A549 (cell line): ENCODE measurements around the gene PARD6G. TPM values are rescaled to one million over a fixed set of nuclear protein-coding genes. Genes with fewer than 3 reads are reported as not detected.

Source experiments
- ATAC-seq, 2 experiments: fragments of 200-7000 bp in 1 of 2; fragments of >200 bp in 1 of 2; cut with Nextera tagmentation in 1 of 2; cut with Tn5 transposase in 1 of 2; 3 replicates each; pipeline versions ENCODE4 v1.8.0 to v1.9.1; 2018 to 2020; ENCODE audit warnings: mild to moderate bottlenecking in 1 of 2, moderate library complexity in 1 of 2
- CTCF ChIA-PET: fragments of 300-600 bp; sonication (Branson Sonifier 250); formaldehyde crosslinking; extraction: SDS; loops from one replicate; lab custom pipeline; 2021; ENCODE audit warnings: antibody characterized with exemption, inconsistent platforms; lab: Yijun Ruan, JAX
- POLR2A ChIA-PET: fragments of 350-600 bp; formaldehyde crosslinking; extraction: SDS; loops from one replicate; lab custom pipeline; 2021; ENCODE audit warnings: antibody characterized with exemption, inconsistent platforms; lab: Yijun Ruan, JAX
- DNase-seq, 2 experiments: peaks; one replicate each; pipeline versions ENCODE4 v3.0.0 to v3.0.0-alpha.2; 2011 to 2016; ENCODE audit warnings: low read depth in 1 of 2, low spot score in 1 of 2
- FAIRE-seq: peaks from 2 replicates; lab custom pipeline; 2011; peaks lifted over from hg19 to GRCh38; lab: Jason Lieb, UNC
- H3K27ac ChIP-seq, 2 experiments: fragments of >200 bp; sonication (Bioruptor Twin); formaldehyde crosslinking; 3 replicates each; pipeline ENCODE4 v1.5.1; 2016 to 2017
- H3K4me1 ChIP-seq: fragments of >200 bp; sonication (Bioruptor Twin); formaldehyde crosslinking; 3 replicates; pipeline ENCODE4 v1.6.1; 2016
- H3K4me2 ChIP-seq: fragments of >200 bp; sonication (Bioruptor Twin); formaldehyde crosslinking; 3 replicates; pipeline ENCODE4 v1.6.1; 2016
- H3K4me3 ChIP-seq: fragments of >200 bp; sonication (Bioruptor Twin); formaldehyde crosslinking; 3 replicates; pipeline ENCODE4 v1.5.1; 2016
- H3K9me3 ChIP-seq: fragments of >200 bp; sonication (Bioruptor Twin); formaldehyde crosslinking; 3 replicates; pipeline ENCODE4 v1.6.1; 2016
- CEBPB ChIP-seq, 2 experiments: fragments of >200 bp in 1 of 2; sonication (Bioruptor Twin) in 1 of 2; formaldehyde crosslinking in 1 of 2; IDR thresholded peaks; 2 replicates each; pipeline ENCODE4 v1.6.1; 2012 to 2016
- CHD2 ChIP-seq: fragments of 150-350 bp; IDR thresholded peaks from 2 replicates; pipeline ENCODE4 v1.6.1; 2014; ENCODE audit warnings: low read length; ENCODE audit not compliant: partially characterized antibody
- EHMT2 ChIP-seq: fragments of 200-600 bp; sonication (generic); IDR thresholded peaks from 2 replicates; pipeline ENCODE4 v1.6.1; 2016; ENCODE audit warnings: antibody characterized with exemption, low read depth, mild to moderate bottlenecking, moderate library complexity
- EP300 ChIP-seq, 2 experiments: fragments of >200 bp; sonication (Bioruptor Twin); formaldehyde crosslinking; IDR thresholded peaks; 2 replicates in 1 of 2; 3 replicates in 1 of 2; pipeline ENCODE4 v1.6.1; 2016 to 2017
- FOSB ChIP-seq: fragments of 250-450 bp; sonication (Bioruptor Pico); IDR thresholded peaks from 2 replicates; pipeline ENCODE4 v1.5.0; 2020; ENCODE audit warnings: mild to moderate bottlenecking, moderate library complexity
- GATA3 ChIP-seq: IDR thresholded peaks from 2 replicates; pipeline ENCODE4 v1.6.1; 2012; ENCODE audit warnings: borderline replicate concordance
- HOXA7 ChIP-seq: fragments of 250-450 bp; sonication (Bioruptor Pico); IDR thresholded peaks from 2 replicates; pipeline ENCODE4 v1.5.0; 2020; ENCODE audit warnings: mild to moderate bottlenecking, moderate library complexity
- KDM1A ChIP-seq: fragments of 200-600 bp; sonication (generic); IDR thresholded peaks from 2 replicates; pipeline ENCODE4 v1.6.1; 2016; ENCODE audit warnings: low read depth, mild to moderate bottlenecking
- MYC ChIP-seq: IDR thresholded peaks from 2 replicates; pipeline ENCODE4 v1.6.1; 2012; ENCODE audit warnings: mild to moderate bottlenecking, inconsistent platforms, low read length, improper control_type of control experiment, borderline replicate concordance
- NR3C1 ChIP-seq: fragments of >200 bp; sonication (Bioruptor Twin); formaldehyde crosslinking; IDR thresholded peaks from 3 replicates; pipeline ENCODE4 v1.6.1; 2017
- PHF8 ChIP-seq: fragments of 200-600 bp; sonication (generic); IDR thresholded peaks from 2 replicates; pipeline ENCODE4 v1.6.1; 2016; ENCODE audit warnings: low read depth, mild to moderate bottlenecking, antibody characterized with exemption, moderate library complexity, borderline replicate concordance
- POLR2A ChIP-seq: IDR thresholded peaks from 2 replicates; pipeline ENCODE4 v1.6.1; 2012; ENCODE audit warnings: mild to moderate bottlenecking, low read length
- RAD21 ChIP-seq, 2 experiments: fragments of >200 bp in 1 of 2; sonication (Bioruptor Twin) in 1 of 2; formaldehyde crosslinking in 1 of 2; IDR thresholded peaks in 1 of 2; conservative IDR thresholded peaks in 1 of 2; 2 replicates in 1 of 2; 3 replicates in 1 of 2; pipeline ENCODE4 v1.6.1; 2012 to 2018; ENCODE audit warnings: inconsistent platforms in 1 of 2
- RCOR1 ChIP-seq: fragments of 150-350 bp; IDR thresholded peaks from 2 replicates; pipeline ENCODE4 v1.6.1; 2014; ENCODE audit warnings: antibody characterized with exemption, low read length, low read depth
- RFX5 ChIP-seq: fragments of 450-650 bp; IDR thresholded peaks from 2 replicates; pipeline ENCODE4 v1.7.1; 2014; ENCODE audit warnings: antibody characterized with exemption, mild to moderate bottlenecking, moderate library complexity
- RNF2 ChIP-seq: fragments of 200-600 bp; sonication (generic); IDR thresholded peaks from 2 replicates; pipeline ENCODE4 v1.6.1; 2016; ENCODE audit warnings: low read depth, mild to moderate bottlenecking, antibody characterized with exemption, moderate library complexity, borderline replicate concordance
- SMC3 ChIP-seq: fragments of >200 bp; sonication (Bioruptor Twin); formaldehyde crosslinking; IDR thresholded peaks from 3 replicates; pipeline ENCODE4 v1.6.1; 2018; ENCODE audit warnings: inconsistent platforms
- SREBF2 ChIP-seq: fragments of 450-650 bp; IDR thresholded peaks from 2 replicates; pipeline ENCODE4 v1.6.1; 2014; ENCODE audit warnings: mild to moderate bottlenecking, moderate library complexity
- TFCP2L1 ChIP-seq: fragments of 250-450 bp; sonication (Bioruptor Pico); IDR thresholded peaks from 2 replicates; pipeline ENCODE4 v1.5.0; 2021; ENCODE audit warnings: mild to moderate bottlenecking
- TP53 ChIP-seq: fragments of 250-450 bp; sonication (Bioruptor Pico); IDR thresholded peaks from 2 replicates; pipeline ENCODE4 v1.5.0; 2021; ENCODE audit warnings: mild to moderate bottlenecking, moderate library complexity
- ZSCAN20 ChIP-seq: fragments of 250-450 bp; sonication (Bioruptor Pico); IDR thresholded peaks from 2 replicates; pipeline ENCODE4 v1.8.0; 2022; ENCODE audit warnings: mild to moderate bottlenecking, moderate library complexity
- WGBS: methylation state at CpG from one replicate; pipeline ENCODE4 v1.1.6; 2017; ENCODE audit errors: missing lambda C conversion rate; 5-methylcytosine and 5-hydroxymethylcytosine counted together
- polyA plus RNA-seq, 4 experiments: library from polyadenylated mRNA; depleted of rRNA in 3 of 4; stranded (reverse); fragments of >200 nt; fragmentation: RNase III in 1 of 4; extraction: RNeasy Plus Mini Kit Qiagen cat#74134 plus additional on column Dnase treatment in 1 of 4; gene quantifications; 2 replicates in 3 of 4; 3 replicates in 1 of 4; pipeline ENCODE4 v1.2.3, GENCODE V29; 2011 to 2017
- TF ChIP-seq, protein P1 (sequence below): fragments of 200-600 bp; sonication (generic); IDR thresholded peaks from 2 replicates; pipeline ENCODE4 v1.6.1; 2016; ENCODE audit warnings: antibody characterized with exemption, mild to moderate bottlenecking, moderate library complexity
- TF ChIP-seq, protein P2 (sequence below): fragments of 250-450 bp; sonication (Bioruptor Pico); IDR thresholded peaks from 2 replicates; pipeline ENCODE4 v1.5.0; 2020; ENCODE audit warnings: low read depth, mild to moderate bottlenecking, moderate library complexity
- TF ChIP-seq, protein P3 (sequence below): fragments of >200 bp; sonication (Bioruptor Twin); formaldehyde crosslinking; IDR thresholded peaks from 3 replicates; pipeline ENCODE4 v1.5.1; 2016
- TF ChIP-seq, protein P4 (sequence below): IDR thresholded peaks from 2 replicates; pipeline ENCODE4 v1.6.1; 2012
- TF ChIP-seq, protein P5 (sequence below): IDR thresholded peaks from 2 replicates; pipeline ENCODE4 v1.6.1; 2012; ENCODE audit warnings: low read depth, borderline replicate concordance

Gene PARD6G
- polyA plus RNA-seq, 2 of the 4 experiments (the other 2 are of a cell fraction): 1.6 to 2.3 TPM

DNA sequence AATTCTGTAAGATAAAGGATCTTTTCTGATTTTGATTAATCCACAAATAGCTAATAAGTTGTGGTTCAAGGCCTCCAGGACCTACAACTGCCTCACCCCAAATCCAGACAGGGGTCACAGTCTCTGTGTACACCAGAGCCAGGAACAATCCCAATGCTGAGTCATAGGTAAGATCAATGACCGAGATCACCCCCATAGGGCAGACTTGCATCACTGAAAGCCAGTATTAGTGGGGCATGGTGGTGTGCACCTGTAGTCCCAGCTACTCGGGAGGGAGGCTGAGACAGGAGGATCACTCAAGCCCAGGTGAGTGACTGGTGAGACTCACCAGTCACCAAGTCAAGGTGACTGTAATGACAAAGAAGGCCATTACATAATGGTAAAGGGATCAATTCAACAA lies 12.9 kb downstream of the PARD6G start (continued):
- no peak for TF ChIP-seq MYC

DNA sequence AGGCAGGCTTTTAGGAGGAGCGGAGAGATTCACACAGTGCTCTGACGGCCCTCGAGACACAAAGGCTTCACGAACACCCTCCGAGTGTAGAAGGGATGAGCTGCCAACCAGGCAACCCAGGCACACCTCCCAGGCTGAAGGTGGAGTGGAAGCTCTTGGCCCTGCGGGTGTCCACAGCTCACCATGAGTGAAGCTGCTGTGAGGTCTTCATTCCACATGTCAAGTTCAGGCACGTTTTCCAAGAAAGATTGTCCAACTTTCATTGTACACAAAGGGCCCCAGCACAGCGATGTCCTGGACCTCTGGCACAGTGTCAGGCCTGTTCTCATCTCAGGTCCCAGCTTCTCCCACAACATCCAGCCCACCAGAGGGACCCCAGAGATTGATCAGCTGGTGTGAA lies 13.4 kb downstream of the PARD6G start:
- no peak for DNase-seq
- ChIA-PET CTCF (interaction anchor here (1.5 kb wide), 1 partner anchor 10 kb away, joined by 5 read pairs; no protein-coding TSS in a partner anchor), POLR2A (no interaction called here)
- TF ChIP-seq RAD21 (conservative IDR thresholded peaks at IDR 0.05 in 1 of 2, IDR thresholded peaks at IDR 0.05 in 1 of 2): no peak
- no peak for TF ChIP-seq EP300 (IDR thresholded peaks at IDR 0.05)
- no peak for TF ChIP-seq SREBF2
- TF ChIP-seq, protein P1, sequence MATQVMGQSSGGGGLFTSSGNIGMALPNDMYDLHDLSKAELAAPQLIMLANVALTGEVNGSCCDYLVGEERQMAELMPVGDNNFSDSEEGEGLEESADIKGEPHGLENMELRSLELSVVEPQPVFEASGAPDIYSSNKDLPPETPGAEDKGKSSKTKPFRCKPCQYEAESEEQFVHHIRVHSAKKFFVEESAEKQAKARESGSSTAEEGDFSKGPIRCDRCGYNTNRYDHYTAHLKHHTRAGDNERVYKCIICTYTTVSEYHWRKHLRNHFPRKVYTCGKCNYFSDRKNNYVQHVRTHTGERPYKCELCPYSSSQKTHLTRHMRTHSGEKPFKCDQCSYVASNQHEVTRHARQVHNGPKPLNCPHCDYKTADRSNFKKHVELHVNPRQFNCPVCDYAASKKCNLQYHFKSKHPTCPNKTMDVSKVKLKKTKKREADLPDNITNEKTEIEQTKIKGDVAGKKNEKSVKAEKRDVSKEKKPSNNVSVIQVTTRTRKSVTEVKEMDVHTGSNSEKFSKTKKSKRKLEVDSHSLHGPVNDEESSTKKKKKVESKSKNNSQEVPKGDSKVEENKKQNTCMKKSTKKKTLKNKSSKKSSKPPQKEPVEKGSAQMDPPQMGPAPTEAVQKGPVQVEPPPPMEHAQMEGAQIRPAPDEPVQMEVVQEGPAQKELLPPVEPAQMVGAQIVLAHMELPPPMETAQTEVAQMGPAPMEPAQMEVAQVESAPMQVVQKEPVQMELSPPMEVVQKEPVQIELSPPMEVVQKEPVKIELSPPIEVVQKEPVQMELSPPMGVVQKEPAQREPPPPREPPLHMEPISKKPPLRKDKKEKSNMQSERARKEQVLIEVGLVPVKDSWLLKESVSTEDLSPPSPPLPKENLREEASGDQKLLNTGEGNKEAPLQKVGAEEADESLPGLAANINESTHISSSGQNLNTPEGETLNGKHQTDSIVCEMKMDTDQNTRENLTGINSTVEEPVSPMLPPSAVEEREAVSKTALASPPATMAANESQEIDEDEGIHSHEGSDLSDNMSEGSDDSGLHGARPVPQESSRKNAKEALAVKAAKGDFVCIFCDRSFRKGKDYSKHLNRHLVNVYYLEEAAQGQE: no peak
- no peak for TF ChIP-seq HOXA7 (CRISPR knock-in tag)
- no peak for TF ChIP-seq PHF8
- no peak for TF ChIP-seq FOSB (CRISPR knock-in tag)
- no peak for TF ChIP-seq TP53
- no peak for TF ChIP-seq RNF2
- TF ChIP-seq RCOR1: no peak
- TF ChIP-seq, protein P2, sequence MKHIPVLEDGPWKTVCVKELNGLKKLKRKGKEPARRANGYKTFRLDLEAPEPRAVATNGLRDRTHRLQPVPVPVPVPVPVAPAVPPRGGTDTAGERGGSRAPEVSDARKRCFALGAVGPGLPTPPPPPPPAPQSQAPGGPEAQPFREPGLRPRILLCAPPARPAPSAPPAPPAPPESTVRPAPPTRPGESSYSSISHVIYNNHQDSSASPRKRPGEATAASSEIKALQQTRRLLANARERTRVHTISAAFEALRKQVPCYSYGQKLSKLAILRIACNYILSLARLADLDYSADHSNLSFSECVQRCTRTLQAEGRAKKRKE: no peak
- TF ChIP-seq, protein P3, sequence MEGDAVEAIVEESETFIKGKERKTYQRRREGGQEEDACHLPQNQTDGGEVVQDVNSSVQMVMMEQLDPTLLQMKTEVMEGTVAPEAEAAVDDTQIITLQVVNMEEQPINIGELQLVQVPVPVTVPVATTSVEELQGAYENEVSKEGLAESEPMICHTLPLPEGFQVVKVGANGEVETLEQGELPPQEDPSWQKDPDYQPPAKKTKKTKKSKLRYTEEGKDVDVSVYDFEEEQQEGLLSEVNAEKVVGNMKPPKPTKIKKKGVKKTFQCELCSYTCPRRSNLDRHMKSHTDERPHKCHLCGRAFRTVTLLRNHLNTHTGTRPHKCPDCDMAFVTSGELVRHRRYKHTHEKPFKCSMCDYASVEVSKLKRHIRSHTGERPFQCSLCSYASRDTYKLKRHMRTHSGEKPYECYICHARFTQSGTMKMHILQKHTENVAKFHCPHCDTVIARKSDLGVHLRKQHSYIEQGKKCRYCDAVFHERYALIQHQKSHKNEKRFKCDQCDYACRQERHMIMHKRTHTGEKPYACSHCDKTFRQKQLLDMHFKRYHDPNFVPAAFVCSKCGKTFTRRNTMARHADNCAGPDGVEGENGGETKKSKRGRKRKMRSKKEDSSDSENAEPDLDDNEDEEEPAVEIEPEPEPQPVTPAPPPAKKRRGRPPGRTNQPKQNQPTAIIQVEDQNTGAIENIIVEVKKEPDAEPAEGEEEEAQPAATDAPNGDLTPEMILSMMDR: no peak
- no peak for TF ChIP-seq CEBPB (IDR thresholded peaks at IDR 0.05)
- TF ChIP-seq, protein P4, sequence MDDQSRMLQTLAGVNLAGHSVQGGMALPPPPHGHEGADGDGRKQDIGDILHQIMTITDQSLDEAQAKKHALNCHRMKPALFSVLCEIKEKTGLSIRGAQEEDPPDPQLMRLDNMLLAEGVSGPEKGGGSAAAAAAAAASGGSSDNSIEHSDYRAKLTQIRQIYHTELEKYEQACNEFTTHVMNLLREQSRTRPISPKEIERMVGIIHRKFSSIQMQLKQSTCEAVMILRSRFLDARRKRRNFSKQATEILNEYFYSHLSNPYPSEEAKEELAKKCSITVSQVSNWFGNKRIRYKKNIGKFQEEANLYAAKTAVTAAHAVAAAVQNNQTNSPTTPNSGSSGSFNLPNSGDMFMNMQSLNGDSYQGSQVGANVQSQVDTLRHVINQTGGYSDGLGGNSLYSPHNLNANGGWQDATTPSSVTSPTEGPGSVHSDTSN: no peak
- no peak for ATAC-seq
- WGBS: 76% methylated on average over 7 of the region's 8 CpGs
- H3K4me2 ChIP-seq: no peak overlapping the region
- no peaks in the 10 kb centered on the region for H3K9me3 ChIP-seq
- FAIRE-seq: no peak
- H3K27ac ChIP-seq: no peak overlapping the region
- no peaks in the 10 kb centered on the region for H3K4me1 ChIP-seq
- H3K4me3 ChIP-seq: no peak overlapping the region

DNA sequence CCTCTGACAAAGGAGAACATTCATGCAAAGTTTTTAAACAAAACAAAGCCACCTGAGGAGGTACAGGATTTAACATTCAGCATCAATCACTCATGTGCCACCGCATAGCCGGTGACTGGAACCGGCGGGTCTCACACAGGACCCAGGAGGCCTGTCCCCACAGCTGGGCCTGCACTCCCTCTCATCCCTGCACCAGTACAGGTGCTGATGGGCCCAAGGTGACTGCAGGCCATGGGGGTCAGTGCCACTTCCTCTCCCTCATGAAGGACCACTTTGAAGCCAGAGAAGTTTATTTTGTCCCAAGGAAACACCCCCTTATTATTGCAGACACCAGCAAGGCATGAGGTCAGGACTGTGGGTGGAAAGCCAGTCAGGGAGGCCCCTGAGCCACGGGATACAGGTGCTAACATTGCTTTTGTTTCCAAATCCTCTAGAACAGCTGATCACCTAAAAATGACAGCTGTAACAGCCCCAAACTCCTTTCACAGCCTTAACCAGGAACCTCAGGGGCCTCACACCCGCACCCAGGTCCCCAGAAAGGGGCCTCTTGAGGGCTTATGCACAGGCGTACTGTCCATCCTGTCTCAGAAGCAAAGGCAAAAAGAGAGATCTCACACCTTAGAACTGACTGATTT lies 14.0 kb downstream of the PARD6G start:
- WGBS: 76% methylated on average over 7 of the region's 7 CpGs
- ATAC-seq: no peak
- TF ChIP-seq CHD2 (no peak), TFCP2L1 (CRISPR knock-in tag) (no peak), ZSCAN20 (CRISPR knock-in tag) (no peak), POLR2A (no peak), FOSB (CRISPR knock-in tag) (no peak), RFX5 (no peak), EHMT2 (no peak), KDM1A (no peak), NR3C1 (no peak), SMC3 (no peak), GATA3 (no peak)
- TF ChIP-seq, protein P5, sequence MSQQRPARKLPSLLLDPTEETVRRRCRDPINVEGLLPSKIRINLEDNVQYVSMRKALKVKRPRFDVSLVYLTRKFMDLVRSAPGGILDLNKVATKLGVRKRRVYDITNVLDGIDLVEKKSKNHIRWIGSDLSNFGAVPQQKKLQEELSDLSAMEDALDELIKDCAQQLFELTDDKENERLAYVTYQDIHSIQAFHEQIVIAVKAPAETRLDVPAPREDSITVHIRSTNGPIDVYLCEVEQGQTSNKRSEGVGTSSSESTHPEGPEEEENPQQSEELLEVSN: no peak
- TF ChIP-seq, protein P2: no peak

More for the DNA sequence above, 14.0 kb downstream of the PARD6G start:
- no peak overlapping the region for H3K4me2 ChIP-seq
- POLR2A ChIA-PET: no interaction called here
- FAIRE-seq (no peak), DNase-seq (no peak)
- no peaks in the 10 kb centered on the region for H3K9me3 ChIP-seq
- no peak overlapping the region for H3K4me3 ChIP-seq
- H3K4me1 ChIP-seq: no peaks in the 10 kb centered on the region
- CTCF ChIA-PET: interaction anchor here (1.4 to 1.5 kb wide), 2 partner anchors 10 to 21 kb away, joined by 4 to 5 read pairs; no protein-coding TSS in a partner anchor
- no peak overlapping the region for H3K27ac ChIP-seq
